GM18502 (cell line): ENCODE results near the gene INO80D.
"Not testable (repeated sequence)": the region's sequence is repeated elsewhere in the genome, so short reads cannot be mapped to it uniquely, and the experiment has no call there.

ENCODE experiments used
- ATAC-seq: cut with Tn5 transposase; IDR thresholded peaks from one replicate; pipeline ENCODE4 v1.9.1; 2021; ENCODE audit warnings: mild to moderate bottlenecking; ENCODE audit not compliant: unreplicated experiment, poor library complexity

Gene INO80D

DNA sequence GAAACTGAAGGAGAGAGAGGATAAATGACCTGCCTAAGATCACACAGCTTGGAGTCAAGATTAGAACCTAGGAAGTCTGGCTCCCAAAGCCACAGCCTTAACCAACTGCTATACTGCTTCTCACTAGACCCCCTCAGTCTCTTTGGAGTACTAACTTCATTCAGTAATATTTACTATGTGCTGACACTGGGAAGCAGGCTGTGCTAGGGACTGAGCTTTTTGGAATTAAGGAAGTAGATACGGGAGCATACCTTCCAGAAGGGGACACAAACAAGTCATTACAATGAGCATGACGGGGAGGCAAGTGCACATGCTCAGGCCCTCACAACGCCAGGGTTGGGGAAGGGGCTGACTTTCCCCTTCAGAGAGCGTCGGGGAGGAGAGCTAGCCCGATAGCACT, 97.7 kb downstream of the INO80D start:
- ATAC-seq, result no peak

DNA sequence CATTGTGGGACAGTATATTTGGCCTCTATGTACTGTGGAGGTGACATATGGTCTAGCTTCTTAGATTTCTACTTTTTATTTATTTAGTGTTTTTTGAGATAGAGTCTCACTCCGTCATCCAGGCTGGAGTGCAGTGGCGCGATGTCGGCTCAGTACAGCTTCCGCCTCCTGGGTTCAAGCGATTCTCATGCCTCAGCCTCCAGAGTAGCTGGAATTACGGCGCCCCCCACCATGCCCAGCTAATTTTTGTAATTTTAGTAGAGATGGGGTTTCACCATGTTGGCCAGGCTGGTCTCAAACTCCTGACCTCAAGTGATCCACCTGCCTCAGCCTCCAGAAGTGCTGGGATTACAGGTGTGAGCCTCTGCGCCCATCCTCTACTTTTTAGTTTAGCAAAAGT, 99.6 kb downstream of the INO80D start:
- ATAC-seq, result not testable (repeated sequence)

DNA sequence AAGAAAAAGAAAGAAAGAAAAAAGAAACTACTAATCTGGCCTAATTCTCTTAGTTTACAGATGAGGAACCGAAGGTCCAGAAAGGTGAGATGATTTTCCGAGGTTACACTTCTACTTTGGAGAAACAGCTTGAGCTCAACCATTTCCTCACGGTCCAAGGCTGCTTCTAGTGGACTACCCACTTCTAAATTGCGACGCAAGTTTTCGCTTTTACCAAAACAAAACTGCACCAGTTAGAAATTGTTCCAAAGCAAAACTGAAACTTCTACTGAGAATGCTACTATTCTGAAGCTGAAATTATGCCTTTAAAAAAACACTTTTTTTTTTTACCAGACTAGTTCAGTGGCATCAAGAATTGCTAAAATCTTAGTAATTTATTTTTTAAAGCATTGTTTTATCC, 101.6 kb downstream of the INO80D start:
- ATAC-seq, result no peak

DNA sequence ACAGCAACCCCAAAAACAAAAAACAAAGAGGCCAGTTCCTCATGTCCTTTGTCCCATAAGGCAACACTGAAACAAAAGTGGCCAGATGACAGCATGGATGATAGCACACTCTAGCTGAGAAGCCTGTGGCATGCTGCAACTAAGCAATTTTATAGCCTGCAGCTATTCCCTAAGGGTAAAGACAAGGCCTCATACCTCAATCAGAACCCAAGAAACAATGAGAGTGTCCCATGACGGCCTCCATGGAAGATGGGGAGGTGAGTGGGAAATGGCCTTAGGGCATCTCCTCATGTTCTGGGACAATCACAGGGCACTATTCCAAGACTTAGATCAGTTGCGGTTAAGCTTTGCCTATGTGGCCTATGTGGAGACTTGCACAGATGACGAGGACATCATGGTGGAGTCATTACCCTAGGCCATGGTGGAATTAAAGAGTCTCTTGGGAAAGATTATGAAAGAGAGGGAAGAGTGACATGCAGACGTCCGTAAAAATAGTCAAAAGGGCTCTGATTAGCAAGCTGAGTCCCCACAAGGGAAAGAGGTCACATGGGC, 103.1 kb downstream of the INO80D start:
- ATAC-seq, result no peak

DNA sequence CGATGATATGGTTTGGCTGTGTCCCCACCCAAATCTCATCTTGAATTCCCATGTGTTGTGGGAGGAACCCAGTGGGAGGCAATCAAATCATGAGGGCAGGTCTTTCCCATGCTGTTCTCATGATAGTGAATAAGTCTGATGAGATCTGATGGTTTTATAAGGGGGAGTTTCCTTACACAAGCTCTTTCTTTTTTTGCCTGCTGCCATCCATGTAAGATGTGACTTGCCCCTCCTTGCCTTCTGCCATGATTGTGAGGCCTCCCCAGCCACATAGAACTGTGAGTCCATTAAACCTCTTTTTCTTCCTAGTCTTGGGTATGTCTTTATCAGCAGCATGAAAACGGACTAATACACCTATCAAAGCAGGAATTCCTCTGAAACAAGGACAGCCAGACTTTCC, 107.2 kb downstream of the INO80D start:
- not testable (repeated sequence) for ATAC-seq

DNA sequence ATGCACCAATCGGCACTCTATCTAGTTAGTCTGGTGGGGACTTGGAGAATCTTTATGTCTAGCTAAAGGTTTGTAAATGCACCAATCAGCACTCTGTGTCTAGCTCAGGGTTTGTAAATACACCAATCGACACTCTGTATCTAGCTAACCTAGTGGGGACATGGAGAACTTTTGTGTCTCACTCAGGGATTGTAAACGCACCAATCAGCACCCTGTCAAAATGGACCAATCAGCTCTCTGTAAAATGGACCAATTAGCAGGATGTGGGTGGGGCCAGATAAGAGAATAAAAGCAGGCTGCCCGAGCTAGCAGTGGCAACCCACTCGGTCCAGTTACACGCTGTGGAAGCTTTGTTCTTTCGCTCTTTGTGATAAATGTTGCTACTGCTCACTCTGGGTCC, 108.3 kb downstream of the INO80D start:
- ATAC-seq, result not testable (repeated sequence)

DNA sequence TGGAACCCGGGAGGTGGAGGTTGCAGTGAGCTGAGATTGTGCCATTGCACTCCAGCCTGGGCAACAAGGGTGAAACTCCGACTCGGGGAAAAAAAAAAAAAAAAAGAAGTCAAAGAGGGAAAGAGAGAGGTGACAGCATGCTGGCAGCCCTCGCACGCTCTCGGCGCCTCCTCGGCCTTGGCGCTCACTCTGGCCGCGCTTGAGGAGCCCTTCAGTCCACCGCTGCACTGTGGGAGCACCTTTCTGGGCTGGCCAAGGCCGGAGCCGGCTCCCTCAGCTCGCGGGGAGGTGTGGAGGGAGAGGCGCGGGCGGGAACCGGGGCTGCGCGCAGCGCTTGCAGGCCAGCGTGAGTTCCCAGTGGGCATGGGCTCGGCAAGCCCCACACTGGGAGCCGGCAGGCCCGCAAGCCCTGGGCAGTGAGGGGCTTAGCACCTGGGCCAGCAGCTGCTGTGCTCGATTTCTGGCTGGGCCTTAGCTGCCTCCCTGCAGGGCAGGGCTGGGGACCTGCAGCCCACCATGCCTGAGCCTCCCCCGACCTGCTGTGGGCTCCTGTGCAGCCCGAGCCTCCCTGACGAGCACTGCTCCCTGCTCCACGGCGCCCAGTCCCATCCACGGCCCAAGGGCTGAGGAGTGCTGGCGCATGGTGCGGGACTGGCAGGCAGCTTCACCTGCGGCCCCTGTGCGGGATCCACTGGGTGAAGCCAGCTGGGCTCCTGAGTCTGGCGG, 108.9 kb downstream of the INO80D start:
- not testable (repeated sequence) for ATAC-seq

DNA sequence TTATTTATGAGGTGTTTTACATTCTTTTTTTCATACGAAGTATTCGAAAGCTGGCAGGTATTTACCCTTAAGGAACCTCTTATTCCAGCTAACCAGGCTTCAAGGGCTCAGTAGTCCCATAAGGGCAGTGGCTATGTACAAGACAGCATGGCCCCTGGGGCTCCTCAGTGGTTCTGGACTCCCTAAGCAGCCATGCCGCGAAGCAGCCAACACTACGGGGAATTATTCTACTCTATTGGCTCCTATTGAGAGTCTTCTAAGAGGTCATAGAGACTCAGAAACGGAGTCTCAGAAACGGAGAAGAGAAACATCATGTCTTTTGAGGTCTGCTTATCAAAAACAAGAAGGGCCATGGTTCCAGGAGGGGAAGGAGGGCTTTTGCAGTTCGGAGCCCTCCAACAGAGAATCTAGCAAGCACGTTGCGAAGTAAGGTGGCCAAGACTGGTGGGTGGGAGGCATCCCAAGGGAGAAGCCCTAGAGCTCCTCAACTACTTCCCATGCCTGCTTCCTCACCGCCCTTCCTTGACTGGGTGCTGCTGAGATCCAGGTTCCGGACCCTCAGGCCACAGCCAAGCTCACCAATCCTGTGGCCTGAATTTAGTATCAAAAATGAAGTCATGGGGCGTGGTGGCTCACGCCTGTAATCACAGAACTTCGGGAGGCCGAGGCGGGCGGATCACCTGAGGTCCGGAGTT, 109.7 kb downstream of the INO80D start:
- ATAC-seq, result no peak

DNA sequence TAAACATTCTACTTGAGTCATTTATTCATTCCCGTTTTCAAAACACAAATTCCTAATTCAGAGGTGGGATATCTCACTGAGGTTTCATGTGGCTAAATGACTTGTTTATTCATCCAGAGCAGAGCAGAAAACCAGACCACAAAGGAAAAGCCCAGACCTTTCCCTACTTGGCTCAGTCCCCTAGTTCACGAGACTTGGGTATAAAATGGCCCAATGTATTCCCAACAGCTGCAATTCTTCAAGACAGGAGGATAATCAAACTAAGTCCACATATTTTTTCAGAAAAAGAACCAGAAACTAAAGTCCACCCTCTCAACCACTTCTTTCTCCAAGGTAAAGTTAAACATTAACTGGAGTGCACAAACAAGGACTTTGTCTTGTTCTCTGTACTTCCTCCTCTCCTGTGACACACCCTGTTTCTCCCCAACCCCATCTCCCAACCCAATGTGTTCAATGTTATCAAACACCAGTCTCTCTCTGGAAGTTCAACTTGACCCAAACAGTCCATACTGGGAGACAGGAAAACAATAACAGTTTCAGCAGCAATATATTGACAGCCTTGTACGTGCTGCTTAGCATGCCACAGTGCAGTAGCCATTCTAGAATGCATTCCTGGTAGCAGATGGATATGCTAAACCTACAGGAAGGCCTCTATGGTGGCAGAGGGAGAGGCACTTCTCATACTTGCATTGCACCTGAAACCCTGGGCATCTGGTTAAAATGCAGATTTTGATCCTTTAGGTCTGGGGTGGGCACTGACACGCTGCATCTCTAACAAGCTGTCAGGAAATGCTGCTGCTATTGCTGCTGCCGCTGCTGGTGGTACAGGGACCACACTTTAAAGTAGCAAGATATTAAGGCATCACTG, 110.7 kb downstream of the INO80D start:
- ATAC-seq, result peak; percentile 45

DNA sequence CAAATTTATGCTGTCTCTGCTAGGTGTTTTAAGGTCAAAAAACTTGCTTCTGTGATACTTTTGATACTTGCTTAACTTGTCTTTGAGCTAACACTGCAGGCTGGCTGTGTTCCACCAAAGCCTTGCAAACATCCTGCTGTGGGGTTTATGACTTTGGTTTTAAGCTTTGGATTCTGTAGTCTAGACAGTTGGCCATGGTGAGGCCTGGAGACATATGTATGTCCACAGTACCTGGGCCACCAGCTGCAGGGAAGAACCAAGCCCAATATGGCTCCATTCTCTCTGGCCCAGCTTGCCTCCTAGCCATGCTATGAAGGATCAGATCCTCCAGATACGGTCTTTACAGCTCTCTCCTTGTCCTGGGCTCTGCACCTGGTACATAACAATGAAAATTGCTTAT, 113.9 kb downstream of the INO80D start:
- ATAC-seq, result no peak

DNA sequence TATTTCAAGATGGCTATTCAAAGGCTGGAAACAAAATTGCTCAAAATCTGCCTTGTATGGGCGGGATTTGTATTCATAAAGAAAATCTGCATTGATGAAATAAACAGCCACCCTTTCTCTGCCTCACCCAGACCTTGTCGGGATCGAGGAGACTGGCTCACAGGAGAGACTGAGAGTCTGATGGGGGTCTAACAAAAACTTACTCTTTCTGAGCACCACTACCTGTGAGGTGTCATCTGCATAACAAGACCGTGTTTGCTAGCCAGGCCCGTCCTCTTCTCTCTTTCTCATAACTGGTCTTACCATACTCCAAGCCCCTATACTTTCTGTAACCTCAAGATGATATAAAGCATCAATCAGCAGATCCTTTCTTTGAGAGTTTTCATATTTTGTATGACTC, 115.6 kb downstream of the INO80D start:
- no peak for ATAC-seq

DNA sequence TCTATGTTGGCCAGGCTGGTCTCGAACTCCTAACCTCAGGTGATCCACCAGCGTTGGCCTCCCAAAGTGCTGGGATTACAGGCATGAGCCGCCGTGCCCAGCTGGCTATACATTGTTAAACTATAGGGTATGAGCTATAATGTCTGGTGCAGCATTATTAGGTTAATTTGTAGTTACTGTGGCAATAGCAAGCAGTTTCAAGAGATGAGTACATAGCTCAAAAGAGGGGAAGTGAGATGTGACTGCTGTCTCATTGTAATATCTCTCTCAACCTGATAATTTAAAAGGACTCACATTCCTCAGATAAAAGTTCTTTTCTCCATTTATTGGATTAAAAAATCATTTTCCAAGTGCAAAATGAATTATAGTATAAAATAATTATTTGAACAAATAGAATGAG, 116.4 kb downstream of the INO80D start:
- no peak for ATAC-seq

DNA sequence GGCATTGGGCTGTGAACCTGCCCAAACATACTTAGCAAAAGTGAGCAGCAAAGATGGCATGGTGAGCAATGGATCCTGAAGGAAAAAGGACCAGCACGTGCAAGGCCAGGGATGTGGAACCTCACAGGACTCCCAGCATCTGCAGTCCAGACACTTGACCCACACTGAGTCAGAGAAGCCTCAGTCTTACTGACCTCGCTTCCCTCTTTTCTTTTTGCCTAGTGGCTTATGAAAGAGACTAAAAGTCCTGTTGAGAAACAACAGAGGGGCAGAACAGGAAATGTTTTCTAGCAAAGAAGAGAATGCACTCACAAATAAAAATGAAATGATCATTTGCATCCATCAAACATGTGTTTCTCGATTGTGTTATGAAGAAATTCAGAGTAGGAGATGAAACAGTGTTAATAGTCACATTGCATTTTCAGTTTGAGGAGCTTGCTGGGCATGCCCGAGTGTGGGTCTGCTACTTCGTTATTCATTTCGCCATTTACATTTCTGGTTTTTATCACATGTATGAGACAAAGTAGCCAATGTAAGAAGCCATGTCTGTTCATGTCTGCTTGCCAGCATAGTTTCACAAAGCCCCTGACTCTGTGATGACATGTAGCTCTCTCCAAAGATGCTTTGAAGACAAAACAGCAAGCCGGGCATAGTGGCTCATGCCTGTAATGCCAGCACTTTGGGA, 118.4 kb downstream of the INO80D start:
- ATAC-seq, result no peak

DNA sequence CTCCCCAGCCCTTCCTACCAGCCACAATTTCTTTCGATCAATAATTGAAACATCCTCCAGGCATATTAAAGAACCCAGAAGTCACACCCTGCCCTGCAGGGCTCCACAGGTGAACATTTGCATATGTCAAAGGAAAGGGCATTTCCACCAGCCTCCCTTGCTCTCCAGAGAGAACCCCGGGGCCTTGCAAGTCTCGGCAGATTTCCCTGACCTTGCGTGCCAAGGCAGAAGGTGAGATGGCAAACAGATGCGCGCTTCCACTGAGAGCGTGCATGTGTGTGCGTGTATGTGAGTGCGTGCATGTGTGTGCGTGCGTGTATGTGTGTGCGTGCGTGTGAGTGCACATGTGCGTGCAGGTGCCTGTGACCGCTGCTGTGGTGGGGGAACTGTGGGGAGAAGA, 120.3 kb downstream of the INO80D start:
- no peak for ATAC-seq

DNA sequence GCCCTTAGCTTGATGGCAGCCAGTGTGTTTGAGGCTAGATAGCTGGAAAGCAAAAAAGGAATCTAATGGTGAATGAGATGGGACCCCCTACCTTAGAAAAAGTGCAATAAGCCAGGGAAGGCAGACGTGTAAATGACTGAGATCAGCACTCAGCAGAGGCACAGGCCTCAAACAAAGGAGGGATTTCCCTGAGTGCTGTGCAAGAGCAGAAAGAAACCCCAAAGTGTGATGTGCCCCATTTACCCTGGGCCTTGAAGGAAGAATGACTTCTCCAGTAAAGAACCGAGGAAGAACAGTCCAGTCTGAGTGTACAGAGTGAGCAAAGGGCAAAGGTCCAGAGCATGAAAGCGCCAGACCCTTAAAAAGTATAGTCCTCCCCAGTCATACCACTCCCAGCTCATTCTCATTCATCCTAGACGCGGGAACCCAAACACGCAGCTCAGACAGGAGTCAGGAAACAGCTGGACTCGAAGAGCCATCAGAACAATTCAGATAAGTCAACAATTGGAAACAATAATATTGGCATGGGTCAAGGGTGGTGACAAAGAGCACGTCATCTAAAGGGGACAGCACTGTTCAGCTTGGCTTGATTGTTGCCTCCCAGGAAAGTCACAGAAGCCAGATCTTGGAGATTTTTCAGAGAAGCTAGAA, 121.7 kb downstream of the INO80D start:
- ATAC-seq, result no peak

DNA sequence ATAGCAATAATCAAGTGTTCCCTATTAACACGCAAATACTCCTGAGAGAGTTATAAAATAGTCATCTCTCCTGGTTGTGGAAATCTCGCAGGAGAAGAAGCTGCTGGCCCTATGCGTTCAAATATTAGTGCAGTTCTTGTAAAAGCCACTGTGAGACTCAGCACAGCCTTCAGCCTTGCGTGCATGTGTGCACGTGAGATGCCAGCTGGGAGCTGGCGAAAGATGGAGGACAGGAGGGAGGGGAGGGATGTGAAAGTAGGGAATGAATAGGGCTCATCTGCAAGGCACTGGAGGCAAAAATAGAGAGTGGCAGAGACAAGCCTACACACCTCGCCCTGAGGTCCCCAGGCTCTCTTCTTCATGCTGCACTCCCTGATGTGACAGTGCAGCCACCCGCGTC, 126.5 kb downstream of the INO80D start:
- no peak for ATAC-seq

DNA sequence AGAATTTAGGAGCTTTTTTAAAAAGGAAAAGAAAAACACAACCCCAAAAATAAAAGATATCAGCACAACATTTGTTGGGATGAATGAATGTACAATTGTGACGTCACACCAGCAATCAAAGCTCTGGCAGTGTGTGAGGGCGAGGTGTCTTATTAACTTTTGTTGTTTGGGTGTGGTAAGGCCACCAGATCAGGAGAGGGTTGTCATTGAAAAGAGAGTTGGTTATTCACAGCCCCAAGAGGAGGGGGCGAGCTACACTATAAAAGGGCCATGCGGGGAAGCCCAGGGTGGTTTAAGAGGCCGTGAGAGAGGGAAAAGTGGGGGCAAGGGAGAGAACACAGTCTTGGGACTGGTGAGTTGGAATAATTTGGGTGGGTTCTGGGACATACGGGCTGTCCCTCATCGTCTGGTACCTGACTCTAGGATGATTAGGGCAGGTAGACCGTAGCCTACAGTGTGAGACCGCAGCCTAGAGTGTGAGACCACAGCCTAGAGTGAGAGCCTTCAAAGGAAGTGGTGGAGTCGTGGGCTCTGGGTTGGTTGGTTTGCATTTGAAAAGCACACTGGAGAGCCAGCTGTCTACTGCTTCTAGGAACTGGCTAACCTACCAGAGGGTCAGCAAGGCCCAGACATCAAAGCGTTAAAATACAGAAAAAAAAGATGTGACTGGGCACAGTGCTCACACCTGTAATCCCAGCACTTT, 128.4 kb downstream of the INO80D start:
- no peak for ATAC-seq

DNA sequence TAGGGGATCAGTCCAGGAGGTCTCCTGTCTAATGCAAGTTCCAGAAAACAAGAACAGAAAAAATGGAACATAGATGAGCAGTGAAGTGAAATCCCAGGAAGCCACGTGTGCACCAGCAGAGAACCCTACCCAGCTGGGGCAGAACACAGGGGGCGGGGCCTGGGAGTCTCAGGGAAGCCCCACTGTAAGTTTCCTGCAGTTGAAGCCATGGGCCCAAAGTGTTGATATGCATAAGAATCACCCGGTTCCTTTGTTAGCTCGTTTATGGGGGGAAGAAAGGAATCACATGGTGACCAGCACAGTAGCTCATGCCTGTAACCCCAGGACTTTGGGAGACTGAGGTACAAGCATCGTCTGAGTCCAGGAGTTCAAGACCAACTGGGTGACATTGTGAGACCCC, 131.3 kb downstream of the INO80D start:
- ATAC-seq, result no peak

DNA sequence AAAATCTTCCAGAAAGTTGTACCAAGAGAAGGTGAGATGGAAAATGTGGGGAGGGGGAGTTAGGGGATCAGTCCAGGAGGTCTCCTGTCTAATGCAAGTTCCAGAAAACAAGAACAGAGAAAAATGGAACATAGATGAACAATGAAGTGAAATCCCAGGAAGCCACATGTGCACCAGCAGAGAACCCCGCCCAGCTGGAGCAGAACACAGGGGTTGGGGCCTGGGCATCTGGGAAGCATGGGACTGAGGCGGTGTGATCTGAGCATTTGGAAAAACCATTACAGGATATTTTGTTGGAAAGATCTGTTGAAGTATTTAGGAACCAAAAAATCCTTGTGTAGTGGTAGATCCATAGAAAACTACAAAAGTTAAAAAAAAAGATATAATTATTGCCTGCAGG, 133.7 kb downstream of the INO80D start:
- no peak for ATAC-seq
